ENCODE data around the gene BLTP3A. TPM values are rescaled to one million over a fixed set of nuclear protein-coding genes. Genes with fewer than 3 reads are reported as not detected.

The BLTP3A gene
- 9.7 and 10.3 TPM in 2 replicates for total RNA-seq

GRCh38 chr6:34791701-34792604 lies at the start of gene BLTP3A:
Gene BLTP3A (plus strand): TSS chr6:34792083. CDS start chr6:34792251, 168 bp downstream.

Small RNAs within 50 kb of the gene (small RNA-seq; reads per million reads assigned to genes)
- gene RF00019, result not detected

Other genes starting within 250 kb of the BLTP3A start
- under 0.01 TPM in 1 of 2 replicates, not detected in the other for gene SPDEF, start 235.8 kb upstream of the BLTP3A start, total RNA-seq
- 50.4 and 51.8 TPM in 2 replicates for gene ILRUN, start 95.3 kb upstream of the BLTP3A start, total RNA-seq
- 32.9 and 34.1 TPM in 2 replicates for gene SNRPC, start 34.6 kb upstream of the BLTP3A start, total RNA-seq
- gene TAF11, start 96.0 kb downstream of the BLTP3A start, total RNA-seq, result 12.3 and 14.9 TPM in 2 replicates
- gene ANKS1A, start 97.2 kb downstream of the BLTP3A start, total RNA-seq, result 13.6 and 16.2 TPM in 2 replicates

All from hair follicle dermal papilla cell (primary cell).